NCI-H146 (cell line): Measurements from ENCODE around the gene KRTAP10-11.
"Not testable (repeated sequence)": the region's sequence is repeated elsewhere in the genome, so short reads cannot be mapped to it uniquely, and the experiment has no call there.

Experiments
- DNase-seq: peaks from one replicate; lab custom pipeline; 2025; lab: John Stamatoyannopoulos, UW

KRTAP10-11 gene

DNA sequence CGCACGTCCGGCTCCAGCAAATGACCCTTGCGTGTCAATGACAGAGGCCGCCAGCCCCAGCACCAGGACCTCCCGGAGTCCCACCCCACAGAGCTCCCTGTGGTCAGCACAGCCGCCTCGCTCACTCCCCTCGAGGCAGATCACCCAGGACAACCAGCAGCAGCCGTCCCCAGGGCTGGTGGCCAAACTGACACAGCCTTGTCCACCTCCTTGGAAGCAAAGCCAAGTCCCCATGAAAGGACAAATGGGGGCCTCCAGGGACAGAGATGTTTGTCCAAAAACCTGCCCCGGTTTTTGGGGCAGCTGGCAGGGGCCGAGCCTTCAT is 6.9 kb upstream of the KRTAP10-11 start:
- DNase-seq: no peak

- no peak for DNase-seq
Observed at GRCh38 chr21:44640761-44641160, 5.5 kb upstream of the KRTAP10-11 start.

- no peak for DNase-seq
Observed at GRCh38 chr21:44643741-44644310, 2.4 kb upstream of the KRTAP10-11 start.

GRCh38 chr21:44644878-44645277 is 1.3 kb upstream of the KRTAP10-11 start:
- DNase-seq: no peak

- DNase-seq: no peak
Observed at GRCh38 chr21:44647222-44647552, 973 bp downstream of the KRTAP10-11 start.

GRCh38 chr21:44648557-44649311 is 2.5 kb downstream of the KRTAP10-11 start:
- no peak for DNase-seq

- no peak for DNase-seq
Observed at GRCh38 chr21:44649521-44650100, 3.4 kb downstream of the KRTAP10-11 start.

DNA sequence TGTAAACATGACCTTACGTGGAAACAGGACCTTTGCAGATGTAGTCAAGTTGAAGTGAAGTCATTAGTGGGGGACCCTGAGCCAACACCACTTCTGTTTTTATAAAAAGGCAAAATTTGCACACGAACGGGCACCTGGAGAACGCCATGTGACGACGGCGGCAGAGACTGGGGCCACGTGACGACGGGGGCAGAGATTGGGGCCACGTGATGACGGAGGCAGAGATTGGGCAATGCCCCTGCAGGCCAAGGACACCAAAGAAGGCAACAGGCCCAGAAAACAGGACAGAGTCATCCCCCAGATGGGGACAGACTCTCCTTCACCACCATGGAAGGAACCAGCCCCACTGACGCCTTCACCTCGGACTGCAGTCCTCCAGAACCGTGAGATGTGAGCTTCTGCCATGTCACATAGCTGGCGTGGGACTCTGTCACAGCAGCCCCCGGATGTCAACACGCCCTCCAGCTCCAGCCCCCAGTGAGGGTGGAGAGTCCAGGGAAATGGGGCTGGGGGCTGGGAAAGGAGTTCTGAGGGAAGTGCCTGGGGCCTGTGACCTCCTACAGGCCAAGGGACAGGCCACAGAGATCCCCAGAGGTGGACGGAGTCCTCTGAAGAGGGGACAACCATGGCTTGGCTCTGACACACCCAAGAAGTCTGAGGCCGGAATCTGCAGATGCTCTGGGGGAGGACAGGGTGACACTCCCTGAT is 4.2 kb downstream of the KRTAP10-11 start:
- no peak for DNase-seq

- no peak for DNase-seq
Observed at GRCh38 chr21:44650973-44651675, 4.9 kb downstream of the KRTAP10-11 start.

- DNase-seq: no peak
Observed at GRCh38 chr21:44653123-44653522, 6.9 kb downstream of the KRTAP10-11 start.

DNA sequence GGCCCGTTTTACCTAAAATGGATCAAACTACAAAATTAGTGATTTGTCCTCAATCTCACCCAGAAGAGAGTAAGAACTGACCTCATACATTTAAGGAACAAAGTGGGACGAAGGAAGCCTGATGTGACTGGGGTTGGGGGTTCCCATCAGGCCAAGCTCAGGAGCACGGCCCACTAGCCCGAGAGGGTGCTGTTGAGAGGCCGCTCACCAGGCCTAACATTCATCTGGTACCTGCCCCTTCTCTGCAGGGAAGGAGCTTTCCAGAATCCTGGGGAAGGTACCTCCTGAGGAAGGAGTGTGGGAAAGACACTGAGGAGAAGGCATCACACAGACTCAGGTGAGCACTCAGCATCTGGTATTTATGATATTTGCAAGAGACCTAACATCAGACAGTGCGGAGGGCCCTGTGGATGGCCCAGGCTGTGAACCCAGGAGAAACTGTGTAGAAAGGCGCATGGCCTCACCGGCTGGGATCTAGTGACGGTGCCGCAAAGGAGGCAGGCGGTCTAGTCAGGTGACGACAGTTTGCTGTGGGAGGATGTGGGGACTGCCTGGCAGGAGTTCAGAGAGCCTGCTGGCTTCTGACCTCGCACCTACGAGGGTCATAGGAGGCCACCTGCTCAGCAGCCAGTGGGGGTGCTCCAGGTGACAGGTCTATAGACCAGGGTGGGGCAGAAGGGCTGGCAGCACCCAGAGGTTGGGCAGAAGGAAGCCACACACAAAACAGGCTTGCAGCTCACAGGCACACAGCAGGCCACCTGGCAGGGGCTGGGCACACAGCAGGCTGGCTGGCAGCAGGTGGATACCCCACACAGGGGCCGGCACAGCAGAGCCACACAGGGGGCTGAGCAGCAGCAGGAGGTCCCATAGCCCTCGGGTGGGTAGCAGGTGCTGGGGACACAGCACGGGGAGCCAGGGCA is 7.7 kb downstream of the KRTAP10-11 start:
- peak; percentile 67 for DNase-seq

DNA sequence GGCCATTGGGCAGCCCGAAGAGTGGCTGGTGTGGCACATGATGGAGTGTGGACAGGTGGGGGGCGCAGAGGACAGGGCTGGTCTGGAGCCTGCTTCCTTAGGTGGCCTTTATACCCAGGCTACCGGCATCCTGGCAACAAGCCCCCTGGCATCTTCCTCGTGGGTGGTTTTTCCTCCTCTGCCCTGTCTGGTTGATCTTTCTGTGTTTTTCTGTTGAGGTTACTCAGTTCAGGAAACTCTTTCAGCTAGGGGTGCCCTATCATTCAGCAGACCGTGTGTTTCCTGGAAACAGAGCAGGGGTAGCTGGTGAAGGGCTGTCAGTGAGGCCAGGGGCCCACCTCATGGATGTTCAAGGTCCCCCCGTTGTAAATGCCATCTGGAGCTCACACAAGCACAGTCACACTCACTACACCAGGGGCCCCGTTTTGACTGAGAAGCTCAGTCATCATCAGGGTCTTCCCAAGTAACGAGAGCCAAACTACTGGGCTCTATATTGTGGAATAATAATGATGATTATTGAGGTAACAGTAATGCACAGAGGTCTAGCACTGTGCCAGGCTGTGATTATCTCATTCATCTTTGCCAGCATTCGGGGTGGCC is 8.5 kb downstream of the KRTAP10-11 start, which contains the start of gene KRTAP12-4:
TSS of gene KRTAP12-4 (minus strand) at position 84 of the 600 bp plus-strand sequence. CDS start at position 39, 45 bp downstream.
- no peak for DNase-seq

DNA sequence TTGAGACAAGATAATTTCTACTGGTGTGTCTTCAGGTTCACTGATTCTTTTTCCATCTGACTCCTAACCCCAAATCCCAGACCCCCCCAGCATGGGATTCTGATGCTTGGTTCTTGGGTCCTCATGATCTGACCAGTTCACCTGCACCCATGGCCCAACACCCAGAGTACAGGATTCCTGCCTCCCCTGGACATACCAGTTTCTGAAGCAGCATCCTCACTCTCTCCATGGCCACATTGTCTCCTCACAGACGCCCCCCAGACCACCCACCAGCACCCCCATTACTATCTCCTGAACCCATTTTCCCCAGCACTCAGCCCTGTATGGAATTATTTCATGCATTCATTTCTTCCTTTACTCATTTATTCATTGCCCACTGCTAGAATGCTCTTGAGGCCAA is 10.7 kb downstream of the KRTAP10-11 start:
- DNase-seq: no peak

GRCh38 chr21:44657635-44658540 is 11.7 kb downstream of the KRTAP10-11 start, which contains the start of gene KRTAP12-3:
KRTAP12-3 (plus strand) TSS chr21:44657932; CDS start chr21:44657980, 48 bp downstream.
- no peak for DNase-seq

DNA sequence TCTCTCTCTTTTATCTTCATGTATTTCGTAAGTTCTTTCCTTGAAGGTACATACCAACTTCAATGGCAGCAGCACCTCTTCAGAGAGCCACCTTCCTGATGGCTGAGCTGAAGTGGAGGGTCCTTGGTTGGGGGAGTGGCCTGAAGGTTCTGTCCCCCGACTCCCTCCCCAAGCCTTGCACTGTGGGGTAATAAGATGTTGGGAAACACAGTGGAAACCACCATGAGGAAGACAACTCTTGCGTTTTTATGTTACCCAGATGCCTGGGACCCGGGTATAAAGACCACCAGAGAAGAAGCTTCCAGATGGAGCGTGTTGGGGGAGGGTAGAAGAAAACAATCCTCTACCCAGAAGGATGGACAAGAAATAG is 12.3 kb downstream of the KRTAP10-11 start:
- no peak for DNase-seq

- DNase-seq: no peak
Observed at GRCh38 chr21:44658913-44659595, 12.8 kb downstream of the KRTAP10-11 start.

DNA sequence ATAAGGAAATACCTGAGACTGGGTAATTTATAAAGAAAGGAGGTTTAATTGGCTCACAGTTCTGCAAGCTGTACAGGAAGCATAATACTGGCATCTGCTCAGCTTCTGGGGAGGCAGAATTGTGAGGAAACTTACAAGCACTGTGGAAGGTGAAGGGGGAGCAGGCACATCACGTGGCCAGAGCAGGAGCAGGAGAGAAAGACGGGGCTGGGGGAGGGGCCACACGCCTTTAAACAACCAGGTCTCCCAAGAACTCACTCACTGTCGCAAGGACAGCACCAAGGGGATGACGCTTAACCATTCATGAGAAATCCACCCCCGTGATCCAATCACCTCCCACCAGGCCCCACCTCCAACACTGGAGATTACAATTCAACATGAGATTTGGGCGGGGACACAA is 15.4 kb downstream of the KRTAP10-11 start:
- not testable (repeated sequence) for DNase-seq

GRCh38 chr21:44664691-44665090 is 18.5 kb downstream of the KRTAP10-11 start:
- DNase-seq: no peak
